Gastrocnemius medialis (tissue), 4 donors: ENCODE results near the gene HSPB9.

Source experiments
- CTCF ChIP-seq, 5 experiments: fragments of 450-650 bp in 3 of 5; fragments of 200-600 bp in 2 of 5; sonication (generic) in 2 of 5; IDR thresholded peaks in 4 of 5; conservative IDR thresholded peaks in 1 of 5; 1 replicate in 4 of 5; 2 replicates in 1 of 5; pipeline ENCODE4 v1.5.1; 2016 to 2019; ENCODE audit warnings: antibody characterized with exemption in 5 of 5, mild to moderate bottlenecking in 3 of 5, moderate library complexity in 3 of 5
- POLR2A ChIP-seq, 2 donors: fragments of 450-650 bp; IDR thresholded peaks; one replicate each; pipeline ENCODE4 v1.6.1; 2017; ENCODE audit warnings: antibody characterized with exemption in 2 of 2, mild to moderate bottlenecking in 2 of 2, moderate library complexity in 2 of 2

GRCh38 chr17:42079541-42079940 lies 43.1 kb upstream of the HSPB9 start:
- TF ChIP-seq CTCF (IDR thresholded peaks at IDR 0.05 in 4 of 5, conservative IDR thresholded peaks at IDR 0.05 in 1 of 5) (no peak), POLR2A (IDR thresholded peaks at IDR 0.05) (no peak)
